ENCODE measurements around the gene LDAH. TPM values are rescaled to one million over a fixed set of nuclear protein-coding genes. Genes with fewer than 3 reads are reported as not detected.

LDAH gene
- polyA plus RNA-seq, 1 donor, result 28.0 TPM

DNA sequence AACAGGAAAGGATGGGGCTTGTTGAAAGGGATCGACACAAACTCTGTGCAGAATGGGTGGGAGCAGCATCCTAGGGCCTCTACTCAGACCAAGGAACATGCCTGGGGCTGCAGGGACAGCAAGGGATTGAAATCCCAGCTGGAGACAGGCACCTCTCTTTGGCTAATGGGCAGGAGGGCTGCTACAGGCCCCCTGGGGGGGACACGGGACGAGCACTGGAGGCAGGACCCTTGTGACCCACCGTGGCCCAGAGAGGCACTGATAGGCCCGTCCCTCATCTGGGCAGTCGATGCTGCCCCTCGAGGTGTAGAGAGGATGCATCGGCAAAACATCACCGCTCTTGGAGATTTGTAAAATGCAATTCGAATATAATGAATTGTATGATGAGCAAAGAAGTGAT lies 177.1 kb downstream of the LDAH start:
- peaks cover 49% of the 10 kb centered on the region for H3K36me3 ChIP-seq (ENCODE audit: control insufficient read depth, insufficient read depth, low read length)
- H3K4me1 ChIP-seq (ENCODE audit: control insufficient read depth, insufficient read depth, low read length), result peaks cover 24% of the 10 kb centered on the region
- 100% methylated on average over 2 of the region's 10 CpGs for WGBS (ENCODE audit: insufficient coverage, low lambda C conversion rate)
- DNase-seq, result no peak
- H3K9me3 ChIP-seq (ENCODE audit: control insufficient read depth, low read depth, low read length), result no peaks in the 10 kb centered on the region
- H3K27me3 ChIP-seq (ENCODE audit: control insufficient read depth, insufficient read depth, low read length), result no peaks in the 10 kb centered on the region
- no peak overlapping the region for H3K27ac ChIP-seq (ENCODE audit: low read length)
- no peak overlapping the region for H3K4me3 ChIP-seq (ENCODE audit: low read length)

DNA sequence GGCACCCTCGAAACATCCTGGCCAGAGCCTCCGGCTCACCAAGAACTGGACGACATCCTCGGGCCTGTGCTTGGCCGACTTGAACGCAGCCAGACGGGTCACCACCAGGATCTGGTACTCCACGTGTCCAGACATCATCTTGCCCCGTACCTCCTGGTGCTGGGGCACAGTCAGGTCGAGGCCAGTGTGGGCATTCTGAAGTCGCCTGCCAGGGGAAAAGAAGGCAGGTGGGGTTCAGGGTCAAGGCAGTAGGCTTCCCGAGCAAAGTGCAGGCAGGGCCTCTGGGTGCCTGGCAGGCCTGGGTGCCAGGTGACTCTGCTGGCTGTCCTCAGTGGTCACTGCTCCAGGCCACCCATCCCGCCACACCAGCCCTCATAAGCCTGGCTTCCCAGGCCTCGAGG lies 177.6 kb downstream of the LDAH start:
- H3K4me1 ChIP-seq (ENCODE audit: control insufficient read depth, insufficient read depth, low read length), result peaks cover 22% of the 10 kb centered on the region
- H3K9me3 ChIP-seq (ENCODE audit: control insufficient read depth, low read depth, low read length), result no peaks in the 10 kb centered on the region
- no peak overlapping the region for H3K4me3 ChIP-seq (ENCODE audit: low read length)
- WGBS (ENCODE audit: insufficient coverage, low lambda C conversion rate), result no CpG with 5 or more reads among the region's 14 CpGs
- H3K27me3 ChIP-seq (ENCODE audit: control insufficient read depth, insufficient read depth, low read length), result no peaks in the 10 kb centered on the region
- no peak for DNase-seq
- no peak overlapping the region for H3K27ac ChIP-seq (ENCODE audit: low read length)
- peaks cover 53% of the 10 kb centered on the region for H3K36me3 ChIP-seq (ENCODE audit: control insufficient read depth, insufficient read depth, low read length)

DNA sequence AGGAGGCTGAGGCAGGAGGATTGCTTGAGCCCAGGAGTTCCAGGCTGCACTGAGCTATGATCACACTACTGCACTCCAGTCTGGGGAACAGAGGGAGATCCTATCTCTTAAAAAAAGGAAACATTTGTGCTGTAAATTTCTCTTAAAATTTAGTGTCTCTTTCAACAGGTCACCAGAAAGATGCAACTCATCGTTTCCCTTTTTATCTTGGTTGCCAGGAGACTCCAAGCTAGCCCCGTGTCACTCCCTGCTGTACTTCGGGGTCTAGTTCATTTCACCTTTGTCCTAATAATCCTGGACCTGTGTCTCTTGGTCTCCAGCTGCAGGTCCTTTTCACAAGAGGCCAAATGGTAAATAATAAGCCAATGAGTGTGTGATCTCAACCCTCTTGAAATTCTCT lies 179.1 kb downstream of the LDAH start:
- H3K9me3 ChIP-seq (ENCODE audit: control insufficient read depth, low read depth, low read length), result no peaks in the 10 kb centered on the region
- H3K4me3 ChIP-seq (ENCODE audit: low read length), result no peak overlapping the region
- H3K27ac ChIP-seq (ENCODE audit: low read length), result no peak overlapping the region
- WGBS (ENCODE audit: insufficient coverage, low lambda C conversion rate), result no CpG with 5 or more reads among the region's 3 CpGs
- peaks cover 66% of the 10 kb centered on the region for H3K36me3 ChIP-seq (ENCODE audit: control insufficient read depth, insufficient read depth, low read length)
- DNase-seq, result no peak
- peaks cover 11% of the 10 kb centered on the region for H3K4me1 ChIP-seq (ENCODE audit: control insufficient read depth, insufficient read depth, low read length)
- H3K27me3 ChIP-seq (ENCODE audit: control insufficient read depth, insufficient read depth, low read length), result no peaks in the 10 kb centered on the region

DNA sequence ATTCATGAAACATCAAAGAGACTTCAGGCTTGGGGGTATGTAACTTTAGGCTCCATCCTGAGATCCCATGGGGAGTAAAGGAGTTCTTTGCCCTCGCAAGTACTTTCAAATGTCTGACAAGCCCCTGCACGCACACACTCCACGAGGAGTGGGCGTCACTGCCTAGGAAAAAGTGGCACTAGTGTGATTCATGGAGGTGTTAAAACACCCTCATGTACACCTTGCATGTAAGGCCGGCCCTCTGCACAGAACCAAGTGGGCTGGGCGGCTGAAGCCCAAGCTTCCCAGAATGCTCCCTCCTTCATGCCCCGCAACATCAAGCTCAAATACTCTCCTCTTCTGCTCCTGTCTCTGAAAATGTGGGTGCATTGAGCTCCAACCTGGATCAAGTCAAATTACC lies 179.8 kb downstream of the LDAH start:
- WGBS (ENCODE audit: insufficient coverage, low lambda C conversion rate), result 100% methylated on average over 1 of the region's 7 CpGs
- no peak overlapping the region for H3K27ac ChIP-seq (ENCODE audit: low read length)

DNA sequence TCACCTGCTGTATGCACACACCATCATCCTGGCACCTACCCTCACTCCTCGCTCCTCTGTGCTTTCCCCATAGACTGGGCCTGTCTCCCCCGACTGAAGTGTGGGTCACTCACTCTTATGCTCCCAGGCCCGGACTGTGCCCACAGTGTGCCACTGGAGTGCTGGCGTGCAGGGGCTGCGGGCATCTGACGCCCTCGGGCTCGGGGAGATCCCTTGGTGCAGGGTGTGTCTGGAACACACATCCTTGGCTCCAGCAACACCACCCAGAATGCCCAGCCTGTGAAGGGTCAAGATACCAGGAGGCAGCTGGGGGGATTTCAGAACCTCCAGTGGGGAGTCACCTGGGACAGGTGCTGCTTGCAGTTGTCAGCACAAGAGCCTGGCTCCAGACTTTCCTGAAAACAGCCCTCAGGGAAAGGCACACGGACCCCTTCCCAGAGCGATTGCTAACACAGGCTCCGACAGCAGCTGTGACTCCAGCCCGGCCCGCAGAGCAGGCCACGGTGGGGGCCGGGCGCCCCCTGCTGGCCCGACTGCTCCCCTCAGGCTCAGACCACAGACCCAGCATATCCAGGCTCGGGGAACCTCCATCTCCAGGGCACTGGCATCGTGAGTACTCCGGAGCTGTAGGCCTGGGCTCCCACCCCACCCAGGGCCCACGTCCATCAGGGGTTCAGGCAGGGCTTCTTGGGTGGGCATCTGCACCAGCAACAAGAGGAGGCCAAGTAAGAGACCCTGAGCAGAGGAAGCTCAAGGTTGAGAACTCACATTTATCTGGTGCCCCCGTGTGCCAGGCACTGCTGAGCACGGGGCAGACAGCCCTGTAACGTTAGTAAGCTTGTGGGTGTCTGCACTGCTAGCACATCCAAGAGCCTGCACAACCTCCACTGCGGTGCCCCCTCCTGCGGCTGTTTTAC lies 180.6 kb downstream of the LDAH start:
- Histone ChIP-seq H3K4me1 (ENCODE audit: control insufficient read depth, insufficient read depth, low read length) (no peaks in the 10 kb centered on the region), H3K27me3 (ENCODE audit: control insufficient read depth, insufficient read depth, low read length) (no peaks in the 10 kb centered on the region), H3K9me3 (ENCODE audit: control insufficient read depth, low read depth, low read length) (no peaks in the 10 kb centered on the region), H3K27ac (ENCODE audit: low read length) (no peak overlapping the region), H3K4me3 (ENCODE audit: low read length) (no peak overlapping the region), H3K36me3 (ENCODE audit: control insufficient read depth, insufficient read depth, low read length) (peaks cover 79% of the 10 kb centered on the region)
- DNase-seq, result peak; percentile 60 to 67
- no CpG with 5 or more reads among the region's 26 CpGs for WGBS (ENCODE audit: insufficient coverage, low lambda C conversion rate)

More for the DNA sequence above, 179.8 kb downstream of the LDAH start:
- H3K4me1 ChIP-seq (ENCODE audit: control insufficient read depth, insufficient read depth, low read length), result peaks cover 5% of the 10 kb centered on the region
- no peak for DNase-seq
- no peaks in the 10 kb centered on the region for H3K9me3 ChIP-seq (ENCODE audit: control insufficient read depth, low read depth, low read length)
- no peaks in the 10 kb centered on the region for H3K27me3 ChIP-seq (ENCODE audit: control insufficient read depth, insufficient read depth, low read length)
- H3K36me3 ChIP-seq (ENCODE audit: control insufficient read depth, insufficient read depth, low read length), result peaks cover 73% of the 10 kb centered on the region
- H3K4me3 ChIP-seq (ENCODE audit: low read length), result no peak overlapping the region

DNA sequence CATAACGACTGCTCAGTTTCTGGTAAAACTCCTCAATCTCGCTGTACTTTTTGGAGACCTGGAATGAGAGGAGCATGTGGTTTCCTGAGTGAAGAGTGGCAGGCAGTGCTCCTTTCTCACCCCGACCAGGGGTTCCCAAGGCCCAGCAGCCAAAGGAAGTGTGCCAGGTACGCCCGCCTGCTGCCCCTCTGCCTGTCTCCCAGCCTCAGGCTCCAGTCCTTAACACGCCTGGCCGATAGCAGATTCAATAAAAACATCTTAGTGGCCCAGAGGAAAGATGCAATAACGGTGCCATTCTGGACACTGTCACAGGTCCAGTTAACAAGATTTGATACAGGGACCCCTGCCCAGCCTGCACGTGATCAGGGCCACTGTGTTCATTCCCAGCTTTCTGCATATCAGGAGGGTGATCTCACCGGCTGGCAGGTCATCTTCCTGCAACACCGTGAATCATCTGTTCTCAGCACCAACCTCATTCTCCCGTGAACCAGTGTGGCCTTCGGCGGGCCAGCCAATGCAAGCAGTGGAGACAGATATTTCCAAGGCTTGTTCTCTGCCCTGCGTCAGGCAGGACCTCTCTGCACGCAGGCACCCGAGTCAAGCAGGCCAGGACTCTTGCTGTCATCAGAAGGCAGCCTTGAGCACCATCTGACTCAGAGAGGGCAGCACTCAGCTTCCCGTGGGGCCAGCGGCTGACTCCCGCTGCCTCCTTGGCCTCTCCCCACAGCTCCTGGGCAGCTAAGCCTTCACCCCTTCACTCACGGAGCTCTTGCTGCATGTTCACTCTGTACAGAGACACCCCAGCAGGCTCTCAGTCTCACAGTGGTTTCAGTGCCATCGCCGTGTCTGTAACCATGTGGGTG lies 181.5 kb downstream of the LDAH start:
- no CpG with 5 or more reads among the region's 23 CpGs for WGBS (ENCODE audit: insufficient coverage, low lambda C conversion rate)
- Histone ChIP-seq H3K36me3 (ENCODE audit: control insufficient read depth, insufficient read depth, low read length) (peaks cover 79% of the 10 kb centered on the region), H3K4me1 (ENCODE audit: control insufficient read depth, insufficient read depth, low read length) (no peaks in the 10 kb centered on the region), H3K27ac (ENCODE audit: low read length) (no peak overlapping the region), H3K9me3 (ENCODE audit: control insufficient read depth, low read depth, low read length) (no peaks in the 10 kb centered on the region), H3K27me3 (ENCODE audit: control insufficient read depth, insufficient read depth, low read length) (no peaks in the 10 kb centered on the region), H3K4me3 (ENCODE audit: low read length) (no peak overlapping the region)
- DNase-seq, result no peak

DNA sequence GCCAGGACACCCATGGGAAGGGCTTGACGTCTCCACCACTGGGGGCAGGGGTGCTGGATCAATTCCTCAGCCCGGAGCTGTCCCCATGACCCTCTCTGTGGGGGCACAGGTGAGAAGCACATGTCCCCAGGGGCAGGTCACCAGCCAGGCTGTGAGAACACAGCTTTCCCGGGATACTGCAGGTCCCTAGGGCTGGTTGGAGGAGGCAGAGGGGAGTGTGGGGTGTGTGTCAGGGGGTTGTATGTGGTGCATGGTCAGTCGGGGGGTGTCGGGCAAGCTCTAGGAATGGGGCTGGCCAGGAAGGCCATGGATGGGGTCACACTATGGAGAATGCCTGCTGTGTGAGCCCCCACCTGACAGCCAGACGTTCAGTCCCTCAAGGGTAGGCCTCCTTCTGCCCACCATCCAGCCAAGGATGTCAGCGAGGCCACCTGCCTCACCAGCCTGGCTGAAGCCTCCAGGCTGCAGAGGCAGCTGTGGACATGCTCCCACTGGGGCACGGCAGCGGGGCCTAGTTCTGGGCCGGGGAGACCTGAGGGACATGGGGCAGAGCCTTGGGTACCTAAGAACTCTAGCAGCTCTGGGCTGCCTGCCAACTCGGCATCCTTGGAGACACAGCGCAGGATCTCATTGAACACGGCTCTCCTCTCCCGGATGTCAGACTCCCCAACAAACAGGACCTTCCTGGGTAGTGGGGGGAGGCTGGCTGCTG lies 182.3 kb downstream of the LDAH start:
- no peak overlapping the region for H3K27ac ChIP-seq (ENCODE audit: low read length)
- WGBS (ENCODE audit: insufficient coverage, low lambda C conversion rate), result no CpG with 5 or more reads among the region's 14 CpGs
- peaks cover 81% of the 10 kb centered on the region for H3K36me3 ChIP-seq (ENCODE audit: control insufficient read depth, insufficient read depth, low read length)
- H3K4me3 ChIP-seq (ENCODE audit: low read length), result no peak overlapping the region
- H3K27me3 ChIP-seq (ENCODE audit: control insufficient read depth, insufficient read depth, low read length), result no peaks in the 10 kb centered on the region
- H3K4me1 ChIP-seq (ENCODE audit: control insufficient read depth, insufficient read depth, low read length), result peaks cover 5% of the 10 kb centered on the region
- H3K9me3 ChIP-seq (ENCODE audit: control insufficient read depth, low read depth, low read length), result no peaks in the 10 kb centered on the region
- DNase-seq, result no peak

DNA sequence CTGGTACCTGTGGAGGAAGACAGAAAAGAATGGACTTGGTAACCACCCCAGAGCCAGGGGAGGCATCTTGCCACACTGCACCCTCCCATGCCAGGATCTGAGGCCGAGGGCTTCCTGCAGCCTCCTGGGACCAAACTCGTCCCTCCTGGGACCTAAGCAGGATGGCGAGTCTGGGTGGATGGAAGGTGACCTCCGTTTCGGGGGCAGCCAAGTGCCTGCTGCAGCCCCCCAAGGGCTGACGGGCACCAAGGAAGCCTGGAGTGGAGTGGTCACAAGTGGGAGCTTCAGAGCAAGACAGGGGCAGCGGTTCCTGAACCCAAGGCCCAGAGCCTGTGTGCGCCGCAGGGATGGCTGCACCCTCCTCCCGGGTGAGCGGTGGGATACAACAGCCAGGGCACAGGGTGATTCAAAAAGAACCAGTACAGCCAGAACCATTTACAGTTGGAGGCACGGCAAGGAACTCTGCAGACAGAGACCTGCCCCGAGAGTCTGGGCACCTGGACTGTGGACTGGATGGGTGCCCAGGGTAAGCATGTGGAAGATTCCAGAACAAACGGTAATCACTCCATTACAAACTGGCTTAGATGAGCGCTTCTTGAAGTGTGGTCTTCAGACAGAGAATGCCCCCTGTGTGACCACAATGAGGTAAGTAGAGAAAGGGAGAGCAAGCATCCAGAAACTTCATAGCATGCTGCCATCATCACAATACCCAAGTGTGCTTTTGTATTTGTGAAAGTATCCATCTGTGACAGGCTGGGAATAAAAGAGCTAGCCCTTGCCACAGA lies 184.1 kb downstream of the LDAH start:
- Histone ChIP-seq H3K4me3 (ENCODE audit: low read length) (no peak overlapping the region), H3K27me3 (ENCODE audit: control insufficient read depth, insufficient read depth, low read length) (no peaks in the 10 kb centered on the region), H3K4me1 (ENCODE audit: control insufficient read depth, insufficient read depth, low read length) (peaks cover 21% of the 10 kb centered on the region), H3K27ac (ENCODE audit: low read length) (no peak overlapping the region), H3K9me3 (ENCODE audit: control insufficient read depth, low read depth, low read length) (no peaks in the 10 kb centered on the region), H3K36me3 (ENCODE audit: control insufficient read depth, insufficient read depth, low read length) (peaks cover 64% of the 10 kb centered on the region)
- no CpG with 5 or more reads among the region's 15 CpGs for WGBS (ENCODE audit: insufficient coverage, low lambda C conversion rate)
- no peak for DNase-seq

DNA sequence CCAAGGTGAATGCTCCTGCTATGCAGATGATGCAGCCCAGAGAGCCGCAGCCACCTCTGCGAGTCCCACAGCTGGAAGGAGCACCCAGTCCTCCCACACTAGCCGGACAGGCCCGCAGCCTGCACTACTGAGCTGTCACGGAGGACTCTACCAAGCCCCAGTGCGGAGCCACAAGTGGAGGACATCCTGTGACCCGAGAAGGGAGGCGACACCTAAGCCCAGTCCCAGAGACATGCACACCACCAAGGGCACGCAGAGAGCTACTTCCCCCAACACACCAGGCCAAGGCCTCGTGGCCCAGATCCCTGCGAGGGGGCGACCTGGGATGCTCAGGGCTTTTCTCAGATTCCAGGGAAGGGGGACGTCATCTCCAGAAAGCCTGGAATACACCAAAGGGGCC lies 184.9 kb downstream of the LDAH start:
- Histone ChIP-seq H3K9me3 (ENCODE audit: control insufficient read depth, low read depth, low read length) (no peaks in the 10 kb centered on the region), H3K4me1 (ENCODE audit: control insufficient read depth, insufficient read depth, low read length) (peaks cover 24% of the 10 kb centered on the region), H3K27ac (ENCODE audit: low read length) (no peak overlapping the region), H3K27me3 (ENCODE audit: control insufficient read depth, insufficient read depth, low read length) (no peaks in the 10 kb centered on the region), H3K4me3 (ENCODE audit: low read length) (no peak overlapping the region), H3K36me3 (ENCODE audit: control insufficient read depth, insufficient read depth, low read length) (peaks cover 58% of the 10 kb centered on the region)
- no peak for DNase-seq
- no CpG with 5 or more reads among the region's 13 CpGs for WGBS (ENCODE audit: insufficient coverage, low lambda C conversion rate)

Data from large intestine (tissue), 3 donors.